A549 (cell line): ENCODE results near the gene OOEP.

Source experiments
- CEBPB ChIP-seq, 2 experiments: fragments of >200 bp in 1 of 2; sonication (Bioruptor Twin) in 1 of 2; formaldehyde crosslinking in 1 of 2; IDR thresholded peaks; 2 replicates each; pipeline ENCODE4 v1.6.1; 2012 to 2016
- EP300 ChIP-seq, 2 experiments: fragments of >200 bp; sonication (Bioruptor Twin); formaldehyde crosslinking; IDR thresholded peaks; 2 replicates in 1 of 2; 3 replicates in 1 of 2; pipeline ENCODE4 v1.6.1; 2016 to 2017
- NPAS2 ChIP-seq: fragments of 250-450 bp; sonication (Bioruptor Pico); IDR thresholded peaks from 2 replicates; pipeline ENCODE4 v1.8.0; 2022; ENCODE audit warnings: mild to moderate bottlenecking, moderate library complexity, borderline replicate concordance
- POLR2A ChIP-seq: IDR thresholded peaks from 2 replicates; pipeline ENCODE4 v1.6.1; 2012; ENCODE audit warnings: mild to moderate bottlenecking, low read length
- RFX5 ChIP-seq: fragments of 450-650 bp; IDR thresholded peaks from 2 replicates; pipeline ENCODE4 v1.7.1; 2014; ENCODE audit warnings: antibody characterized with exemption, mild to moderate bottlenecking, moderate library complexity
- SREBF2 ChIP-seq: fragments of 450-650 bp; IDR thresholded peaks from 2 replicates; pipeline ENCODE4 v1.6.1; 2014; ENCODE audit warnings: mild to moderate bottlenecking, moderate library complexity
- TF ChIP-seq, protein P1 (sequence below): fragments of >200 bp; sonication (Bioruptor Twin); formaldehyde crosslinking; IDR thresholded peaks from 3 replicates; pipeline ENCODE4 v1.5.1; 2016
- TF ChIP-seq, protein P2 (sequence below): fragments of 200-600 bp; sonication (generic); IDR thresholded peaks from 2 replicates; pipeline ENCODE4 v1.6.1; 2016; ENCODE audit warnings: antibody characterized with exemption, mild to moderate bottlenecking, moderate library complexity
- TF ChIP-seq, protein P3 (sequence below): IDR thresholded peaks from 2 replicates; pipeline ENCODE4 v1.6.1; 2012

DNA sequence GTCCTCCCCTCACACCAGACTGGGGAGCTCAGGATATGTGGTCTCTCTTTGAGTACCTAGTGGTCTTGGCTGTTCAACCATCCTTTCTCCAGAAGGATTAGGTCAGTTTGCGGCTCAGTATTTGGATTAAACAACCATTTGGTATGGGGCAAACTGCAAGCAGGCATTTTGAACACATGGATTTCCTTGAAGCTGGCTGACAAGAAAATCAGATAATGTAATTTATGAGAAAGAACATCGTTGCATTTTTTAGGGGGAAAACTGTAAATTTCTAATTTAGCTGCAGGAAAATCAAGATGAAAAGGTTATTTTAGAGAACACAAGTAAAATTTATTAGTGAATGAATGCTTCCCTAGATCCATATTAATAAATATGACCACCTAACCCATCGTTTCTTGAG is 40.9 kb downstream of the OOEP start:
- TF ChIP-seq CEBPB (IDR thresholded peaks at IDR 0.05) (no peak), SREBF2 (no peak), POLR2A (no peak), NPAS2 (CRISPR knock-in tag) (no peak), EP300 (IDR thresholded peaks at IDR 0.05) (no peak), RFX5 (no peak)
- TF ChIP-seq, protein P1, sequence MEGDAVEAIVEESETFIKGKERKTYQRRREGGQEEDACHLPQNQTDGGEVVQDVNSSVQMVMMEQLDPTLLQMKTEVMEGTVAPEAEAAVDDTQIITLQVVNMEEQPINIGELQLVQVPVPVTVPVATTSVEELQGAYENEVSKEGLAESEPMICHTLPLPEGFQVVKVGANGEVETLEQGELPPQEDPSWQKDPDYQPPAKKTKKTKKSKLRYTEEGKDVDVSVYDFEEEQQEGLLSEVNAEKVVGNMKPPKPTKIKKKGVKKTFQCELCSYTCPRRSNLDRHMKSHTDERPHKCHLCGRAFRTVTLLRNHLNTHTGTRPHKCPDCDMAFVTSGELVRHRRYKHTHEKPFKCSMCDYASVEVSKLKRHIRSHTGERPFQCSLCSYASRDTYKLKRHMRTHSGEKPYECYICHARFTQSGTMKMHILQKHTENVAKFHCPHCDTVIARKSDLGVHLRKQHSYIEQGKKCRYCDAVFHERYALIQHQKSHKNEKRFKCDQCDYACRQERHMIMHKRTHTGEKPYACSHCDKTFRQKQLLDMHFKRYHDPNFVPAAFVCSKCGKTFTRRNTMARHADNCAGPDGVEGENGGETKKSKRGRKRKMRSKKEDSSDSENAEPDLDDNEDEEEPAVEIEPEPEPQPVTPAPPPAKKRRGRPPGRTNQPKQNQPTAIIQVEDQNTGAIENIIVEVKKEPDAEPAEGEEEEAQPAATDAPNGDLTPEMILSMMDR = no peak
- TF ChIP-seq, protein P2, sequence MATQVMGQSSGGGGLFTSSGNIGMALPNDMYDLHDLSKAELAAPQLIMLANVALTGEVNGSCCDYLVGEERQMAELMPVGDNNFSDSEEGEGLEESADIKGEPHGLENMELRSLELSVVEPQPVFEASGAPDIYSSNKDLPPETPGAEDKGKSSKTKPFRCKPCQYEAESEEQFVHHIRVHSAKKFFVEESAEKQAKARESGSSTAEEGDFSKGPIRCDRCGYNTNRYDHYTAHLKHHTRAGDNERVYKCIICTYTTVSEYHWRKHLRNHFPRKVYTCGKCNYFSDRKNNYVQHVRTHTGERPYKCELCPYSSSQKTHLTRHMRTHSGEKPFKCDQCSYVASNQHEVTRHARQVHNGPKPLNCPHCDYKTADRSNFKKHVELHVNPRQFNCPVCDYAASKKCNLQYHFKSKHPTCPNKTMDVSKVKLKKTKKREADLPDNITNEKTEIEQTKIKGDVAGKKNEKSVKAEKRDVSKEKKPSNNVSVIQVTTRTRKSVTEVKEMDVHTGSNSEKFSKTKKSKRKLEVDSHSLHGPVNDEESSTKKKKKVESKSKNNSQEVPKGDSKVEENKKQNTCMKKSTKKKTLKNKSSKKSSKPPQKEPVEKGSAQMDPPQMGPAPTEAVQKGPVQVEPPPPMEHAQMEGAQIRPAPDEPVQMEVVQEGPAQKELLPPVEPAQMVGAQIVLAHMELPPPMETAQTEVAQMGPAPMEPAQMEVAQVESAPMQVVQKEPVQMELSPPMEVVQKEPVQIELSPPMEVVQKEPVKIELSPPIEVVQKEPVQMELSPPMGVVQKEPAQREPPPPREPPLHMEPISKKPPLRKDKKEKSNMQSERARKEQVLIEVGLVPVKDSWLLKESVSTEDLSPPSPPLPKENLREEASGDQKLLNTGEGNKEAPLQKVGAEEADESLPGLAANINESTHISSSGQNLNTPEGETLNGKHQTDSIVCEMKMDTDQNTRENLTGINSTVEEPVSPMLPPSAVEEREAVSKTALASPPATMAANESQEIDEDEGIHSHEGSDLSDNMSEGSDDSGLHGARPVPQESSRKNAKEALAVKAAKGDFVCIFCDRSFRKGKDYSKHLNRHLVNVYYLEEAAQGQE = no peak
- TF ChIP-seq, protein P3, sequence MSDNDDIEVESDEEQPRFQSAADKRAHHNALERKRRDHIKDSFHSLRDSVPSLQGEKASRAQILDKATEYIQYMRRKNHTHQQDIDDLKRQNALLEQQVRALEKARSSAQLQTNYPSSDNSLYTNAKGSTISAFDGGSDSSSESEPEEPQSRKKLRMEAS = no peak
